ENCODE measurements around the gene RPGRIP1L.

The RPGRIP1L gene

GRCh38 chr16:53743149-53743566 lies 39.5 kb upstream of the RPGRIP1L start:
- Histone ChIP-seq H3K27me3 (no peaks in the 10 kb centered on the region), H3K9me3 (no peaks in the 10 kb centered on the region), H3K4me3 (ENCODE audit: low read depth, low read length) (no peak overlapping the region), H3K4me1 (no peaks in the 10 kb centered on the region), H3K36me3 (no peaks in the 10 kb centered on the region)
- peak; percentile 87 for TF ChIP-seq CTCF (IDR thresholded peaks at IDR 0.05; ENCODE audit: low read depth, low read length)
- DNase-seq, result peak; percentile 19

DNA sequence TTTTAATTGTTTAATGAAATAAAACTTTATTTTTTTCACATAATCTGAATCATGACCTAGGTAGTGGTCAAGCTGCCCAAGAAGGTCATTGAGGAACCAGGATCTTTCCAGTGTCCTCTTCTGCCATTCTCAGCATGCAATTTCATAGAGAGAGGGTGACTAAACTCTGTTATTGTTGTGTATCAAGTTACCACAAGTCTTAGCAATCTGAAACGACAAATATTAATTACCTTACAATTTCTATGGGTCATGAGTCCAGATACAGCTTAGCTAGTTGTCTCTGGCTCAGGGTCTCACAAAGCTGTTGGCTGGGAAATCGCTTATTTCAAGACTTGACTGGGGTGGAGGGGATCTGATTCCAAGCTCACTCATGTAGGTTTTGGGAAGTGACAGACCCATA lies 37.9 kb upstream of the RPGRIP1L start:
- no peak for TF ChIP-seq CTCF (IDR thresholded peaks at IDR 0.05; ENCODE audit: low read depth, low read length)
- H3K27me3 ChIP-seq, result no peaks in the 10 kb centered on the region
- H3K9me3 ChIP-seq, result no peaks in the 10 kb centered on the region
- no peaks in the 10 kb centered on the region for H3K36me3 ChIP-seq
- DNase-seq, result no peak
- no peaks in the 10 kb centered on the region for H3K4me1 ChIP-seq
- H3K4me3 ChIP-seq (ENCODE audit: low read depth, low read length), result no peak overlapping the region

DNA sequence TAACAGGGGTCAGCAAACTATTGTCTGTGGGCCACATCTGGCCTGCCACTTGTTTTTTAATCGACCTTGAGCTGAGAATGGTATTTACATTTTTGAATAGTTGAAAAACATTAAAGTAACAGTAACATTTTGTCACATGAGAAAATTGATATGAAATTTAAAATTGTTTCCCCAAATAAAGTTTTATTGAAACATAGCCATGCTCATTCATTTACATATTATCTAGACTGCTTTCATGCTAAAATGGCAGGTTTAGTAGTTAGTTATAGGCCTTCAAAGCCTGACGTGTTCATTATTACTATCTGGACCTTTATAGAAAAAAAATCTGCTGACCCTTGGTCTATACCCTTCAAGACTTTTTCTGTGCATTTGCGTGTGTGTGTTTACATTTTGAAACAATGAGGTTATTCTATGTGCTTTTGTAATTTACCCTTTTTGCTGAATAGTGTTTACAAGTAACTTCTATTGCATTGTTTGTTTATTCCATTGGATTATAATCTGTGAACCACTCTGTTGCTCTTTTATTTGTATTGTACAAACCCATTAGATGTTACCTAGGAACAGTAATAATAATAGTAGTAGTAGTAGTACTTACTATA lies 37.4 kb upstream of the RPGRIP1L start:
- Histone ChIP-seq H3K4me1 (no peaks in the 10 kb centered on the region), H3K9me3 (no peaks in the 10 kb centered on the region), H3K4me3 (ENCODE audit: low read depth, low read length) (no peak overlapping the region), H3K27me3 (no peaks in the 10 kb centered on the region), H3K36me3 (no peaks in the 10 kb centered on the region)
- DNase-seq, result no peak
- TF ChIP-seq CTCF (IDR thresholded peaks at IDR 0.05; ENCODE audit: low read depth, low read length), result no peak

DNA sequence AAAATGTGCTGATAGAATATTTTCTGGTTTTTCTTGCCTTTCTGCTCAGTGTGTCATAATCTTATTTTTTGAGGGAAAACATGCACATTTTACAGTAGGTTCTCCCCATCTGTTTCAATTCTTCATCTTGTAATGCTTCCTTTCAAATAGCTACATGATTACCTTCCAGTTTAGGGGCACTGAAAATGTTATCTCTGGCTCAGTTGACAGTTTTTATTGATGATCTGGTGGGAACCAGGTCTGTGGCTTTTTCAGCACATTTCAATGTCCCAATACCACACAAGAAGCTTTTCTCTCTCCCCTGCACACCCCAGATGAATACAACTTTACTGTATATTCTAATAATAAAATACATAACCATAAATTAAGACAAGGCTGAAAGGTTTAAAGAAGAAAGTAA lies 36.8 kb upstream of the RPGRIP1L start:
- no peak for TF ChIP-seq CTCF (IDR thresholded peaks at IDR 0.05; ENCODE audit: low read depth, low read length)
- no peaks in the 10 kb centered on the region for H3K4me1 ChIP-seq
- no peaks in the 10 kb centered on the region for H3K27me3 ChIP-seq
- no peaks in the 10 kb centered on the region for H3K9me3 ChIP-seq
- H3K4me3 ChIP-seq (ENCODE audit: low read depth, low read length), result no peak overlapping the region
- DNase-seq, result no peak
- H3K36me3 ChIP-seq, result no peaks in the 10 kb centered on the region

- no peaks in the 10 kb centered on the region for H3K9me3 ChIP-seq
- no peak for DNase-seq
- no peaks in the 10 kb centered on the region for H3K27me3 ChIP-seq
- no peak for TF ChIP-seq CTCF (IDR thresholded peaks at IDR 0.05; ENCODE audit: low read depth, low read length)
- no peak overlapping the region for H3K4me3 ChIP-seq (ENCODE audit: low read depth, low read length)
- no peaks in the 10 kb centered on the region for H3K36me3 ChIP-seq
- H3K4me1 ChIP-seq, result no peaks in the 10 kb centered on the region
Measured at GRCh38 chr16:53737552-53737951, 33.9 kb upstream of the RPGRIP1L start.

GRCh38 chr16:53736297-53736696 lies 32.6 kb upstream of the RPGRIP1L start:
- H3K27me3 ChIP-seq, result no peaks in the 10 kb centered on the region
- DNase-seq, result no peak

More at GRCh38 chr16:53736297-53736696, 32.6 kb upstream of the RPGRIP1L start:
- no peak for TF ChIP-seq CTCF (IDR thresholded peaks at IDR 0.05; ENCODE audit: low read depth, low read length)
- no peak overlapping the region for H3K4me3 ChIP-seq (ENCODE audit: low read depth, low read length)
- no peaks in the 10 kb centered on the region for H3K4me1 ChIP-seq
- H3K9me3 ChIP-seq, result no peaks in the 10 kb centered on the region
- H3K36me3 ChIP-seq, result no peaks in the 10 kb centered on the region
